Retinal pigment epithelial cell (primary cell): ENCODE measurements around the gene DNTTIP2.
A peak's percentile ranks its signal among the peaks of the same experiment; 100 is the strongest.
"Not testable (repeated sequence)": the region's sequence is repeated elsewhere in the genome, so short reads cannot be mapped to it uniquely, and the experiment has no call there.

ENCODE experiments used
- DNase-seq: peaks from one replicate; pipeline ENCODE4 v3.0.0-alpha.2; 2010; ENCODE audit warnings: low read depth
- H3K4me3 ChIP-seq: 2 replicates; pipeline ENCODE4 v1.5.1; 2011; ENCODE audit warnings: mild to moderate bottlenecking, low read length, control low read depth, moderate library complexity
- CTCF ChIP-seq: conservative IDR thresholded peaks from 2 replicates; pipeline ENCODE4 v1.5.1; 2011; ENCODE audit warnings: low read depth, low read length, control low read depth, inconsistent platforms

The DNTTIP2 gene

GRCh38 chr1:93853940-93854339, 25.1 kb downstream of the DNTTIP2 start:
- TF ChIP-seq CTCF = no peak
- DNase-seq = no peak
- H3K4me3 ChIP-seq = no peak overlapping the region

- TF ChIP-seq CTCF = no peak
- no peak overlapping the region for H3K4me3 ChIP-seq
- no peak for DNase-seq
These were observed 27.1 kb downstream of the DNTTIP2 start for GRCh38 chr1:93851878-93852277.

- no peak for DNase-seq
- TF ChIP-seq CTCF = no peak
These were observed 27.7 kb downstream of the DNTTIP2 start for GRCh38 chr1:93851327-93851712.

GRCh38 chr1:93850687-93851326, 28.2 kb downstream of the DNTTIP2 start:
- peak; percentile 47 for TF ChIP-seq CTCF
- H3K4me3 ChIP-seq, DNase-seq: not testable (repeated sequence)

More at GRCh38 chr1:93851327-93851712, 27.7 kb downstream of the DNTTIP2 start:
- no peak overlapping the region for H3K4me3 ChIP-seq

- TF ChIP-seq CTCF = no peak
- H3K4me3 ChIP-seq = peak overlapping the region; percentile 83
- no peak for DNase-seq
These were observed 30.6 kb downstream of the DNTTIP2 start for GRCh38 chr1:93848350-93848883.

- no peak for TF ChIP-seq CTCF
- peak overlapping the region; percentile 83 for H3K4me3 ChIP-seq
- no peak for DNase-seq
These were observed 31.2 kb downstream of the DNTTIP2 start for GRCh38 chr1:93847811-93848288.
